Measurements from ENCODE around the gene ZSWIM3. TPM values are rescaled to one million over a fixed set of nuclear protein-coding genes. Genes with fewer than 3 reads are reported as not detected.

Gene ZSWIM3
- total and polyA plus RNA-seq, 2 of the 13 experiments (the other 11 are each of a cell fraction or from before 2014, with no cell fraction given), result 5.2 to 5.8 TPM

DNA sequence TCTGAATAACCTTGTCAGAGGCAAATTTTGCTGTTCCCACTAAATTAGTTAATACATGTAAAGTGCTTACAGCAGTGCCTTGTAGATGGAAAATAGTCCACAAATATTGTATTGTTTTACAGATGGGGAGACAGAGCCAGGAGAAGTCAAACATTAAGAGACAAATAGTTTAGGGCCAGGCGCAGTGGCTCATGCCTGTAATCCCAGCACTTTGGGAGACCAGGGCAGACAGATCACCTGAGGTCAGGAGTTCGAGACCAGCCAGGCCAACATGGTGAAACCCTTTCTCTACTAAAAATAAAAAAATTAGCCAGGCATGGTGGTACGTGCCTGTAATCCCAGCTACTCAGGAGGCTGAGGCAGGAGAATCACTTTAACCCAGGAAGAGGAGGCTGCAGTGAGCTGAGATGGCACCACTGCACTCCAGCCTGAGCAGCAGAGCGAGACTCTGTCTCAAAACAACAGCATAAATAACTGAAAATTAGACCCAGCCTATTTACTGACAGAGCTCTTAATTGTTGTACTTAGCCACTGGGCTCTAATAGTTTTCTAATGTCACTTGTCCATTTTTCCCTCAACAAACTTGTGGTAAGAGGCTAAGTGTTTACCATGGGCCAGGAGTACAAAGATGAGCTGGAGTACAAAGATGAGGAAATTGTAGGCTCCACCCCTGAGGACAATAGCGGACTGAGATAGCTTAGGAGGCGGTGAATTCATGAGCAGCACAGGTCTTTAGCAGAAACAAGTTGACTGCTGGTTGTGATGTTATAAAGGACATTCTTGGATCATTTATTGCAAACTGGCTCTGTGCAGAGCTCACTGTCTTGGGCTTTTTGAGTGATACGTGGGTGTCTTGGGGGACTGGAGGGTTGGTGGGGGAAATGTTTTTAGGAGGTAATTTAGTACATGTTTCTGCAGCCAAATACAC lies 6.4 kb downstream of the ZSWIM3 start (continued):
- TF ChIP-seq, protein P1, sequence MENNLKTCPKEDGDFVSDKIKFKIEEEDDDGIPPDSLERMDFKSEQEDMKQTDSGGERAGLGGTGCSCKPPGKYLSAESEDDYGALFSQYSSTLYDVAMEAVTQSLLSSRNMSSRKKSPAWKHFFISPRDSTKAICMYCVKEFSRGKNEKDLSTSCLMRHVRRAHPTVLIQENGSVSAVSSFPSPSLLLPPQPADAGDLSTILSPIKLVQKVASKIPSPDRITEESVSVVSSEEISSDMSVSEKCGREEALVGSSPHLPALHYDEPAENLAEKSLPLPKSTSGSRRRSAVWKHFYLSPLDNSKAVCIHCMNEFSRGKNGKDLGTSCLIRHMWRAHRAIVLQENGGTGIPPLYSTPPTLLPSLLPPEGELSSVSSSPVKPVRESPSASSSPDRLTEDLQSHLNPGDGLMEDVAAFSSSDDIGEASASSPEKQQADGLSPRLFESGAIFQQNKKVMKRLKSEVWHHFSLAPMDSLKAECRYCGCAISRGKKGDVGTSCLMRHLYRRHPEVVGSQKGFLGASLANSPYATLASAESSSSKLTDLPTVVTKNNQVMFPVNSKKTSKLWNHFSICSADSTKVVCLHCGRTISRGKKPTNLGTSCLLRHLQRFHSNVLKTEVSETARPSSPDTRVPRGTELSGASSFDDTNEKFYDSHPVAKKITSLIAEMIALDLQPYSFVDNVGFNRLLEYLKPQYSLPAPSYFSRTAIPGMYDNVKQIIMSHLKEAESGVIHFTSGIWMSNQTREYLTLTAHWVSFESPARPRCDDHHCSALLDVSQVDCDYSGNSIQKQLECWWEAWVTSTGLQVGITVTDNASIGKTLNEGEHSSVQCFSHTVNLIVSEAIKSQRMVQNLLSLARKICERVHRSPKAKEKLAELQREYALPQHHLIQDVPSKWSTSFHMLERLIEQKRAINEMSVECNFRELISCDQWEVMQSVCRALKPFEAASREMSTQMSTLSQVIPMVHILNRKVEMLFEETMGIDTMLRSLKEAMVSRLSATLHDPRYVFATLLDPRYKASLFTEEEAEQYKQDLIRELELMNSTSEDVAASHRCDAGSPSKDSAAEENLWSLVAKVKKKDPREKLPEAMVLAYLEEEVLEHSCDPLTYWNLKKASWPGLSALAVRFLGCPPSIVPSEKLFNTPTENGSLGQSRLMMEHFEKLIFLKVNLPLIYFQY (CRISPR knock-in tag; IDR thresholded peaks at IDR 0.05; ENCODE audit: borderline replicate concordance), result no peak
- TF ChIP-seq RXRA (CRISPR knock-in tag; IDR thresholded peaks at IDR 0.05) (0 out of 2 replicates have a peak, but pooled peaks have one; percentile 33), ZNF550 (CRISPR knock-in tag; IDR thresholded peaks at IDR 0.05; ENCODE audit: borderline replicate concordance) (0 out of 2 replicates have a peak, but pooled peaks have one; percentile 46), ZNF12 (CRISPR knock-in tag; IDR thresholded peaks at IDR 0.05) (0 out of 2 replicates have a peak, but pooled peaks have one; percentile 34), ZNF547 (CRISPR knock-in tag; IDR thresholded peaks at IDR 0.05) (no peak), ZNF879 (CRISPR knock-in tag; IDR thresholded peaks at IDR 0.05) (peak; percentile 82; the same call in 1 of the 2 replicates), ZEB1 (IDR thresholded peaks at IDR 0.05; ENCODE audit: insufficient replicate concordance, low read depth) (peak; percentile 19), PLRG1 (conservative IDR thresholded peaks at IDR 0.05) (no peak), ATF7-NPFF (CRISPR knock-in tag; IDR thresholded peaks at IDR 0.05; ENCODE audit: low read depth) (no peak), ZNF781 (CRISPR knock-in tag; IDR thresholded peaks at IDR 0.05; ENCODE audit: borderline replicate concordance, not compliant biosample characterization) (peak; percentile 30), ZBTB10 (CRISPR knock-in tag; IDR thresholded peaks at IDR 0.05; ENCODE audit: borderline replicate concordance) (no peak), TBX2 (CRISPR knock-in tag; IDR thresholded peaks at IDR 0.05; ENCODE audit: borderline replicate concordance) (peak; percentile 80), ZNF382 (CRISPR knock-in tag; IDR thresholded peaks at IDR 0.05; ENCODE audit: borderline replicate concordance) (no peak), KDM6A (CRISPR knock-in tag; IDR thresholded peaks at IDR 0.05; ENCODE audit: low read depth) (peak; percentile 85), ZMAT5 (CRISPR knock-in tag; IDR thresholded peaks at IDR 0.05; ENCODE audit: borderline replicate concordance, low read depth) (no peak), REXO4 (CRISPR knock-in tag; IDR thresholded peaks at IDR 0.05; ENCODE audit: borderline replicate concordance) (no peak), NFYB (CRISPR knock-in tag; IDR thresholded peaks at IDR 0.05) (no peak; the same call in 1 of the 2 replicates), IKZF4 (CRISPR knock-in tag; IDR thresholded peaks at IDR 0.05; ENCODE audit: borderline replicate concordance, low read depth, not compliant biosample characterization) (no peak), BHLHE40 (IDR thresholded peaks at IDR 0.05; ENCODE audit: low read length) (0 out of 2 replicates have a peak, but pooled peaks have one; percentile 2), TGIF2 (CRISPR knock-in tag; IDR thresholded peaks at IDR 0.05) (no peak)
- TF ChIP-seq, protein P2, sequence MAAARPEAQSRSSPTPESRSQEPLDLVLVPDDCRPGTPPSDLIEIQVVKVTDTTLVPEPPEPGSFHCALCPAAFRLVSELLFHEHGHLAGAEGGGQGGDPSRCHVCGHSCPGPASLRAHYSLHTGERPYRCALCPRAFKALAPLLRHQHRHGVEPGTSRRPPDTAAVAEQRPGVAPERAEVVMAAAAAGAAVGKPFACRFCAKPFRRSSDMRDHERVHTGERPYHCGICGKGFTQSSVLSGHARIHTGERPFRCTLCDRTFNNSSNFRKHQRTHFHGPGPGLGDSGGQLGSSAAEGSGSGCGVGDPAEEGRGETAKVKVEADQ (CRISPR knock-in tag; IDR thresholded peaks at IDR 0.05; ENCODE audit: borderline replicate concordance), result no peak

Data from HepG2 (cell line).